HepG2 (cell line): ENCODE data around the gene GIMAP1. TPM values are rescaled to one million over a fixed set of nuclear protein-coding genes. Genes with fewer than 3 reads are reported as not detected.

Experiments
- BHLHE40 ChIP-seq: IDR thresholded peaks from 2 replicates; pipeline ENCODE4 v1.6.1; 2011; ENCODE audit warnings: low read length, improper control_type of control experiment
- CENPT ChIP-seq: sonication (generic); formaldehyde crosslinking; IDR thresholded peaks from 2 replicates; pipeline ENCODE4 v1.8.0; 2022; ENCODE audit warnings: low read depth, mild to moderate bottlenecking, moderate library complexity, missing genetic modification reagents
- NCOA1 ChIP-seq: sonication (generic); formaldehyde crosslinking; IDR thresholded peaks from 2 replicates; pipeline ENCODE4 v1.9.0; 2021; ENCODE audit warnings: missing genetic modification reagents
- NR2F2 ChIP-seq: IDR thresholded peaks from 2 replicates; pipeline ENCODE4 v1.6.1; 2012; ENCODE audit warnings: low read depth, inconsistent platforms, borderline replicate concordance
- POLR2A ChIP-seq, 2 experiments: IDR thresholded peaks; 2 replicates each; pipeline ENCODE4 v1.6.1; 2011; ENCODE audit warnings: low read depth in 2 of 2, low read length in 2 of 2, mild to moderate bottlenecking in 1 of 2, moderate library complexity in 1 of 2; ENCODE audit not compliant: insufficient read depth in 1 of 2
- SP5 ChIP-seq: IDR thresholded peaks from 2 replicates; pipeline ENCODE4 v1.6.1; 2016; ENCODE audit warnings: low read depth, borderline replicate concordance
- STAT5B ChIP-seq: sonication (generic); formaldehyde crosslinking; IDR thresholded peaks from 2 replicates; pipeline ENCODE4 v1.4.0; 2020; ENCODE audit warnings: missing genetic modification reagents
- ZNF224 ChIP-seq: sonication (generic); formaldehyde crosslinking; IDR thresholded peaks from 2 replicates; pipeline ENCODE4 v1.5.0; 2020; ENCODE audit warnings: mild to moderate bottlenecking, missing genetic modification reagents
- ZNF253 ChIP-seq: sonication (generic); formaldehyde crosslinking; IDR thresholded peaks from 2 replicates; pipeline ENCODE4 v1.8.0; 2022; ENCODE audit warnings: mild to moderate bottlenecking, missing genetic modification reagents, borderline replicate concordance
- ZNF331 ChIP-seq: sonication (generic); formaldehyde crosslinking; IDR thresholded peaks from 2 replicates; pipeline ENCODE4 v1.4.0; 2020; ENCODE audit warnings: missing genetic modification reagents
- ZNF557 ChIP-seq: sonication (generic); formaldehyde crosslinking; IDR thresholded peaks from 2 replicates; pipeline ENCODE4 v1.4.0; 2020; ENCODE audit warnings: missing genetic modification reagents
- polyA plus RNA-seq, 8 experiments: library from polyadenylated mRNA; depleted of rRNA in 3 of 8; stranded (reverse) in 7 of 8; unstranded in 1 of 8; fragments of >200 nt; fragmentation: Illumina TruSeq in 4 of 8; extraction: Trizol in 4 of 8; gene quantifications; 2 replicates each; pipeline versions ENCODE4 v1.2.1 to v1.2.3, GENCODE V29; 2011 to 2016; ENCODE audit warnings: low read depth in 4 of 8, missing spikeins in 1 of 8, mixed read lengths in 1 of 8; ENCODE audit not compliant: insufficient read depth in 1 of 8
- total RNA-seq, 5 experiments: library from RNA; depleted of rRNA; stranded (reverse); fragments of >200 nt; fragmentation: Illumina TruSeq; extraction: Trizol; gene quantifications; 2 replicates each; pipeline ENCODE4 v1.2.3, GENCODE V29; 2016; ENCODE audit warnings: low read depth in 1 of 5
- TF ChIP-seq, protein P1 (sequence below): sonication (generic); formaldehyde crosslinking; IDR thresholded peaks from 2 replicates; pipeline ENCODE4 v1.4.0; 2020; ENCODE audit warnings: mild to moderate bottlenecking, missing genetic modification reagents
- TF ChIP-seq, protein P2 (sequence below): sonication (generic); formaldehyde crosslinking; IDR thresholded peaks from 2 replicates; pipeline ENCODE4 v1.5.0; 2020; ENCODE audit warnings: mild to moderate bottlenecking, missing genetic modification reagents, borderline replicate concordance
- TF ChIP-seq, protein P3 (sequence below): sonication (generic); formaldehyde crosslinking; IDR thresholded peaks from 2 replicates; pipeline ENCODE4 v1.5.0; 2020; ENCODE audit warnings: missing genetic modification reagents
- TF ChIP-seq, protein P4 (sequence below): sonication (generic); formaldehyde crosslinking; IDR thresholded peaks from 2 replicates; pipeline ENCODE4 v1.5.1; 2020; ENCODE audit warnings: mild to moderate bottlenecking, missing genetic modification reagents, moderate library complexity
- TF ChIP-seq, protein P5 (sequence below): fragments of 450-650 bp; IDR thresholded peaks from 2 replicates; pipeline ENCODE4 v1.6.1; 2017

Gene GIMAP1
- total and polyA plus RNA-seq, 2 of the 13 experiments (the other 11 are each of a cell fraction or from before 2014, with no cell fraction given) = not detected

DNA sequence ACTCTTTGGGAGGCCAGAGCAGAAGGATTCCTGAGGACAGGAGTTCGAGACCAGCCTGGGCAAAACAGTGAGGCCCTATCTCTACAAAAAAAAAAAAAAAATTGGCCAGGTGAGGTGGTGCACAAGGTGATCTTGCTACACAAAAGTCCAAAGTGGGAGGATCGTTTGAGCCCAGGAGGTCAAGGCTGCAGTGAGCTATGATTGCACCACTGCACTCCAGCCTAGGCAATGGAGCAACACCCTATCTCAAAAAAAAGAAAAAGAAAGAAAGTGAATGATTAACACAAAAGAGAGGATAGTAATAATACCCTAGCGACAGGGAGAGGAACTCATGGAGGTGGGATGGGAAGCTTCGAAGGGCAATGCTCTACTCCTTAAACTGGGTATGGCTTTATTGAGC is 53.4 kb downstream of the GIMAP1 start (continued):
- TF ChIP-seq STAT5B (no peak), ZNF557 (no peak), POLR2A (IDR thresholded peaks at IDR 0.05; ENCODE audit: insufficient read depth in 1 of 2, low read depth in 2 of 2, low read length in 2 of 2) (no peak), CENPT (CRISPR knock-in tag) (no peak), SP5 (peak; percentile 54; the same call in 1 of the 2 replicates), ZNF253 (CRISPR knock-in tag) (no peak), ZNF224 (CRISPR knock-in tag) (no peak), NCOA1 (CRISPR knock-in tag) (no peak), NR2F2 (0 out of 2 replicates have a peak, but pooled peaks have one; percentile 33), ZNF331 (CRISPR knock-in tag) (no peak), BHLHE40 (no peak)
- TF ChIP-seq, protein P1, sequence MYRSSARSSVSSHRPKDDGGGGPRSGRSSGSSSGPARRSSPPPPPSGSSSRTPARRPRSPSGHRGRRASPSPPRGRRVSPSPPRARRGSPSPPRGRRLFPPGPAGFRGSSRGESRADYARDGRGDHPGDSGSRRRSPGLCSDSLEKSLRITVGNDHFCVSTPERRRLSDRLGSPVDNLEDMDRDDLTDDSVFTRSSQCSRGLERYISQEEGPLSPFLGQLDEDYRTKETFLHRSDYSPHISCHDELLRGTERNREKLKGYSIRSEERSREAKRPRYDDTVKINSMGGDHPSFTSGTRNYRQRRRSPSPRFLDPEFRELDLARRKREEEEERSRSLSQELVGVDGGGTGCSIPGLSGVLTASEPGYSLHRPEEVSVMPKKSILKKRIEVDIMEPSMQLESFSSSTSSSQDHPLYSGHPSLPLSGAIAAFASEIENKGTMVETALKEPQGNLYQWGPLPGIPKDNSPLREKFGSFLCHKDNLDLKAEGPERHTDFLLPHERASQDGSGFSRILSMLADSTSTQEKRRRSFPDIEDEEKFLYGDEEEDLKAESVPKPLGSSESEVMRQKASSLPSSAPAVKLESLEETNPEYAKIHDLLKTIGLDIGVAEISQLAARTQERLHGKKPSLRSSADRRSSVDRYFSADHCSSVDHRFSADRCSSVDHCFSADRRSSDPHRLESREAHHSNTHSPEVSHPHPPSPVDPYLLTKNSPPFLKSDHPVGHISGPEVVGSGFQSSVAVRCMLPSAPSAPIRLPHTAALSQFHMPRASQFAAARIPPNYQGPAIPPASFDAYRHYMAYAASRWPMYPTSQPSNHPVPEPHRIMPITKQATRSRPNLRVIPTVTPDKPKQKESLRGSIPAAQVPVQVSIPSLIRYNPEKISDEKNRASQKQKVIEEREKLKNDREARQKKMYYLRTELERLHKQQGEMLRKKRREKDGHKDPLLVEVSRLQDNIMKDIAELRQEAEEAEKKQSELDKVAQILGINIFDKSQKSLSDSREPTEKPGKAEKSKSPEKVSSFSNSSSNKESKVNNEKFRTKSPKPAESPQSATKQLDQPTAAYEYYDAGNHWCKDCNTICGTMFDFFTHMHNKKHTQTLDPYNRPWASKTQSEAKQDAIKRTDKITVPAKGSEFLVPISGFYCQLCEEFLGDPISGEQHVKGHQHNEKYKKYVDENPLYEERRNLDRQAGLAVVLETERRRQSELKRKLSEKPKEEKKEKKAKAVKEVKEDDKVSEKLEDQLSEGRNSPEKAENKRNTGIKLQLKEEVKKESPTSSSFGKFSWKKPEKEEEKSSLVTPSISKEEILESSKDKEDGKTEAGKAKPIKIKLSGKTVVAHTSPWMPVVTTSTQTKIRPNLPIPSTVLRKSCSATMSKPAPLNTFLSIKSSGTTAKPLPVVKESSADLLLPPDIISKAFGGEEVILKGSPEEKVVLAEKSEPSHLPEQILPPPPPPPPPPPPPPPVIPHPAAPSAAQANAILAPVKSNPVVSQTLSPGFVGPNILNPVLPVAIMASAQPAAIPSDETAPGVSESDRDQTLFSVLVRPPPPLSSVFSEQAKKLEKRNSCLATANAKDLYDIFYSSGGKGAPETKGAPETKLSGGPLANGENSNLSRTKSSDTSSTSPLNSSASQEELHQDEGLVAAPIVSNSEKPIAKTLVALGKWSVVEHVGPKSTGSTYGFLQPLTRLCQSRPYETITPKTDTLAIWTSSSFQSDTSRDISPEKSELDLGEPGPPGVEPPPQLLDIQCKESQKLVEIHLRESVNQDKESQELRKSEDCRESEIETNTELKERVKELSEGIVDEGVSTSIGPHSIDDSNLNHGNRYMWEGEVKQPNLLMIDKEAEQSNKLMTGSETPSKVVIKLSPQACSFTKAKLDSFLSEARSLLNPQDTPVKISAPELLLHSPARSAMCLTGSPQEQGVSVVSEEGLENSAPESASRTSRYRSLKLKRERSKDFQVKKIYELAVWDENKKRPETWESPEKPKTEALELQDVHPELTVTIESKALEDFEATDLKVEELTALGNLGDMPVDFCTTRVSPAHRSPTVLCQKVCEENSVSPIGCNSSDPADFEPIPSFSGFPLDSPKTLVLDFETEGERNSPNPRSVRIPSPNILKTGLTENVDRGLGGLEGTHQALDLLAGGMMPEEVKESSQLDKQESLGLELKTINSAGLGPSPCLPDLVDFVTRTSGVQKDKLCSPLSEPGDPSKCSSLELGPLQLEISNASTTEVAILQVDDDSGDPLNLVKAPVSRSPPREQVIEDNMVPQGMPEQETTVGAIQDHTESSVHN (CRISPR knock-in tag) = no peak
- TF ChIP-seq, protein P2, sequence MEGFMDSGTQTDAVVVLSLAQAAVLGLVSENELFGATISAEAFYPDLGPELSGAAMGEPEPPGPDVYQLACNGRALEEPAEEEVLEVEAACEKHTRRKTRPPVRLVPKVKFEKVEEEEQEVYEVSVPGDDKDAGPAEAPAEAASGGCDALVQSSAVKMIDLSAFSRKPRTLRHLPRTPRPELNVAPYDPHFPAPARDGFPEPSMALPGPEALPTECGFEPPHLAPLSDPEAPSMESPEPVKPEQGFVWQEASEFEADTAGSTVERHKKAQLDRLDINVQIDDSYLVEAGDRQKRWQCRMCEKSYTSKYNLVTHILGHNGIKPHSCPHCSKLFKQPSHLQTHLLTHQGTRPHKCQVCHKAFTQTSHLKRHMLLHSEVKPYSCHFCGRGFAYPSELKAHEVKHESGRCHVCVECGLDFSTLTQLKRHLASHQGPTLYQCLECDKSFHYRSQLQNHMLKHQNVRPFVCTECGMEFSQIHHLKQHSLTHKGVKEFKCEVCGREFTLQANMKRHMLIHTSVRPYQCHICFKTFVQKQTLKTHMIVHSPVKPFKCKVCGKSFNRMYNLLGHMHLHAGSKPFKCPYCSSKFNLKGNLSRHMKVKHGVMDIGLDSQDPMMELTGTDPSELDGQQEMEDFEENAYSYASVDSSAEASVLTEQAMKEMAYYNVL (CRISPR knock-in tag) = peak; percentile 39; the same call in 1 of the 2 replicates
- TF ChIP-seq, protein P3, sequence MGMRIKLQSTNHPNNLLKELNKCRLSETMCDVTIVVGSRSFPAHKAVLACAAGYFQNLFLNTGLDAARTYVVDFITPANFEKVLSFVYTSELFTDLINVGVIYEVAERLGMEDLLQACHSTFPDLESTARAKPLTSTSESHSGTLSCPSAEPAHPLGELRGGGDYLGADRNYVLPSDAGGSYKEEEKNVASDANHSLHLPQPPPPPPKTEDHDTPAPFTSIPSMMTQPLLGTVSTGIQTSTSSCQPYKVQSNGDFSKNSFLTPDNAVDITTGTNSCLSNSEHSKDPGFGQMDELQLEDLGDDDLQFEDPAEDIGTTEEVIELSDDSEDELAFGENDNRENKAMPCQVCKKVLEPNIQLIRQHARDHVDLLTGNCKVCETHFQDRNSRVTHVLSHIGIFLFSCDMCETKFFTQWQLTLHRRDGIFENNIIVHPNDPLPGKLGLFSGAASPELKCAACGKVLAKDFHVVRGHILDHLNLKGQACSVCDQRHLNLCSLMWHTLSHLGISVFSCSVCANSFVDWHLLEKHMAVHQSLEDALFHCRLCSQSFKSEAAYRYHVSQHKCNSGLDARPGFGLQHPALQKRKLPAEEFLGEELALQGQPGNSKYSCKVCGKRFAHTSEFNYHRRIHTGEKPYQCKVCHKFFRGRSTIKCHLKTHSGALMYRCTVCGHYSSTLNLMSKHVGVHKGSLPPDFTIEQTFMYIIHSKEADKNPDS (CRISPR knock-in tag) = no peak
- TF ChIP-seq, protein P4, sequence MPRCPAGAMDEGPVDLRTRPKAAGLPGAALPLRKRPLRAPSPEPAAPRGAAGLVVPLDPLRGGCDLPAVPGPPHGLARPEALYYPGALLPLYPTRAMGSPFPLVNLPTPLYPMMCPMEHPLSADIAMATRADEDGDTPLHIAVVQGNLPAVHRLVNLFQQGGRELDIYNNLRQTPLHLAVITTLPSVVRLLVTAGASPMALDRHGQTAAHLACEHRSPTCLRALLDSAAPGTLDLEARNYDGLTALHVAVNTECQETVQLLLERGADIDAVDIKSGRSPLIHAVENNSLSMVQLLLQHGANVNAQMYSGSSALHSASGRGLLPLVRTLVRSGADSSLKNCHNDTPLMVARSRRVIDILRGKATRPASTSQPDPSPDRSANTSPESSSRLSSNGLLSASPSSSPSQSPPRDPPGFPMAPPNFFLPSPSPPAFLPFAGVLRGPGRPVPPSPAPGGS (CRISPR knock-in tag) = no peak
- TF ChIP-seq, protein P5, sequence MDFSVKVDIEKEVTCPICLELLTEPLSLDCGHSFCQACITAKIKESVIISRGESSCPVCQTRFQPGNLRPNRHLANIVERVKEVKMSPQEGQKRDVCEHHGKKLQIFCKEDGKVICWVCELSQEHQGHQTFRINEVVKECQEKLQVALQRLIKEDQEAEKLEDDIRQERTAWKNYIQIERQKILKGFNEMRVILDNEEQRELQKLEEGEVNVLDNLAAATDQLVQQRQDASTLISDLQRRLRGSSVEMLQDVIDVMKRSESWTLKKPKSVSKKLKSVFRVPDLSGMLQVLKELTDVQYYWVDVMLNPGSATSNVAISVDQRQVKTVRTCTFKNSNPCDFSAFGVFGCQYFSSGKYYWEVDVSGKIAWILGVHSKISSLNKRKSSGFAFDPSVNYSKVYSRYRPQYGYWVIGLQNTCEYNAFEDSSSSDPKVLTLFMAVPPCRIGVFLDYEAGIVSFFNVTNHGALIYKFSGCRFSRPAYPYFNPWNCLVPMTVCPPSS = no peak
